Hypothalamus (tissue), 51 donors: ENCODE measurements around the gene BUB1.
"Not testable (repeated sequence)": the region's sequence is repeated elsewhere in the genome, so short reads cannot be mapped to it uniquely, and the experiment has no call there.

Experiments used
- DNase-seq, 51 donors: peaks; one replicate each; lab custom pipeline; 2025; lab: John Stamatoyannopoulos, UW

Gene BUB1

GRCh38 chr2:110605057-110605456 lies 72.8 kb downstream of the BUB1 start:
- DNase-seq, result not testable (repeated sequence)

GRCh38 chr2:110603917-110604591 lies 73.8 kb downstream of the BUB1 start:
- DNase-seq, result not testable (repeated sequence)

GRCh38 chr2:110602139-110602538 lies 75.7 kb downstream of the BUB1 start:
- not testable (repeated sequence) for DNase-seq

- not testable (repeated sequence) for DNase-seq
Observed at GRCh38 chr2:110591973-110592372, 85.9 kb downstream of the BUB1 start.

GRCh38 chr2:110589677-110590330 lies 88.1 kb downstream of the BUB1 start:
- not testable (repeated sequence) for DNase-seq

GRCh38 chr2:110588520-110588919 lies 89.3 kb downstream of the BUB1 start:
- DNase-seq, result not testable (repeated sequence)
